Inferior parietal cortex (tissue), 1 donor: ENCODE results near the gene OR5K3.
A peak's percentile ranks its signal among the peaks of the same experiment; 100 is the strongest.
"Not testable (repeated sequence)": the region's sequence is repeated elsewhere in the genome, so short reads cannot be mapped to it uniquely, and the experiment has no call there.

Experiments used
- DNase-seq: peaks from one replicate; pipeline ENCODE4 v3.0.0-alpha.2; 2016; ENCODE audit errors: extremely low spot score

OR5K3 gene, protein sequence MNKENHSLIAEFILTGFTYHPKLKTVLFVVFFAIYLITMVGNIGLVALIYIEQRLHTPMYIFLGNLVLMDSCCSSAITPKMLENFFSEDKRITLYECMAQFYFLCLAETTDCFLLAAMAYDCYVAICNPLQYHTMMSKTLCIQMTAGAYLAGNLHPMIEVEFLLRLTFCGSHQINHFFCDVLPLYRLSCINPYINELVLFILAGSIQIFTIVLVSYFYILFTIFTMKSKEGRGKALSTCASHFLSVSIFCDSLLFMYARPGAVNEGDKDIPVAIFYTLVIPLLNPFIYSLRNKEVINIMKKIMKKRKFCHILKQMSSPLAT

DNA sequence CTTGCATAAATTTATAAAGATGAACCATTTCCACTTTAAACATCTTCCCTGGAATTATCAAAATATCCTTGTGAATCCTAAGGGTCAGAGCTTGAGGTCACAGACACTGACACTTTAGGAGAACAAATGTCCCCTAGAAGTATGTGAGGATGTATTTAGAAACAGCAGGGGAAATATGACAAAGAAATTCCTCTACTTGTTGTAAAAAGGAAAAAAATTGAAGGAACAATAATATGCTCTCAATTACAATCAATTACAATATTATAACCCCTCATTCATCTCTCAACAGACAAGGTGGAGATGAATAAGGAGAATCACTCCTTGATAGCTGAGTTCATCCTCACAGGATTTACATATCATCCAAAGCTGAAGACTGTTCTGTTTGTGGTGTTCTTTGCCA is at the start of gene OR5K3:
Gene OR5K3 (plus strand): TSS at position 301 of the 400 bp plus-strand sequence. CDS start 0 bp downstream, at position 301.
- no peak for DNase-seq

- no peak for DNase-seq
Measured at GRCh38 chr3:98341758-98342157, 48.7 kb upstream of the OR5K3 start.

DNA sequence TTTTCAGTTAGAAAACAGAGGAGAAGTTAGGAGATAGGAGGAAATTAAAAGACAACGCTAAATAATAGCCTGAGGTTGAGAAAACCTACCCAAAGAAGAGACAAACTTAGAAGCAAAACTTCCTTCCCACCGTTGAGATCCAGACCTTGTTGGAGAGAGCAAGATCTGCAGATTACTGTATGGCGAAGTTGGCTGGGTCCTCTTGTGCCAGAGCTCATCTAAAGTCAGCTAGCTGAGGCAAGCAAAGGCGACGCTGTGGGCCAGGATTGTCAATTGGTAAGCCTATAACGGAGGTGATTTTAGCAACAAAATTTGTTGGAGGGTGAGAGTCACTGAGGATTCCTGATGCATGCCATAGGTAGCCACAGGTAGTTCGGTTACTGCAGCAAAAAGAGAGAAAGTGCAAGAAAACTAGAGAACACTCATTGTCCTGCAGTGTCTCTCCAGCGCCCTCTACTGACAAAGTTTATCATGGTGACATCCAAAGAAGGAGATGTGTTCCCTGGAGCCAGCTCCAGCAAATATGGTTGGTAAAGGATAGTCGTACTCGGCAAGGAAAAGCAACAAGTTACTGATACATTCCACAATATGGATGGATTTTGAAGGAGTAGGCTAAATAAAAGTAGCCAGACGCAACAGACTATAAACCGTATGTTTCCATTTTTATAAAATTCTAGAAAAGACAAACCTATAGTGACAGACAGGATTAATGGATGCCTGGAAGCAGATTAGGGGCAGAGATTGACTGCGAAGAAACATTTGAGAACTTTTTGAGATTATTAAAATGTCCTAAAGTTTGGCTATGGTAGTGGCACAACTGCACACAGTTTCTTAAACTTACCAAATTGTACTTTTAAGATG is 46.6 kb upstream of the OR5K3 start:
- DNase-seq = peak; percentile 27

GRCh38 chr3:98350082-98350481 is 40.4 kb upstream of the OR5K3 start:
- DNase-seq = no peak

GRCh38 chr3:98353554-98353953 is 36.9 kb upstream of the OR5K3 start, which contains the start of gene OR5K4:
TSS of gene OR5K4 (plus strand) at chr3:98353854. CDS start at chr3:98353854, 0 bp downstream.
- no peak for DNase-seq

DNA sequence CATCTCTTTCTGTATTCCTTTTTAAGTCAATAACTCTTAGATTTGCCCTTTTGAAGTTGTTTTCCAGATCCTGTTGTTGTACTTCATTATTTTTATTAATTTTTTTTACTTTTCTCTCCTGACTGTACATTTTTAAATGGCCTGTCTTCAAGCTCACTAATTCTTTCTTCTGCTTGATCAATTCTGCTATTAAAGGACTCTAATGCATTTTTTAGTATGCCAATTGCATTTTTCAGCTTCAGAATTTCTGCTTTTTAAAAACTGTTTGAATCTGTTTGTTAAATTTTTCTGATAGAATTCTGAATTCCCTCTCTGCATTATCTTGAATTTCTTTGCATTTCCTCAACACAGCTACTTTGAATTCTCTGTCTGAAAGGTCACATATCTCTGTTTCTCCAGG is 31.2 kb upstream of the OR5K3 start:
- no peak for DNase-seq

- no peak for DNase-seq
Measured at GRCh38 chr3:98359993-98360675, 30.3 kb upstream of the OR5K3 start.

- DNase-seq = no peak
Measured at GRCh38 chr3:98360681-98361080, 29.8 kb upstream of the OR5K3 start.

- no peak for DNase-seq
Measured at GRCh38 chr3:98361289-98361688, 29.2 kb upstream of the OR5K3 start.

- DNase-seq = no peak
Measured at GRCh38 chr3:98367464-98368246, 22.8 kb upstream of the OR5K3 start.

DNA sequence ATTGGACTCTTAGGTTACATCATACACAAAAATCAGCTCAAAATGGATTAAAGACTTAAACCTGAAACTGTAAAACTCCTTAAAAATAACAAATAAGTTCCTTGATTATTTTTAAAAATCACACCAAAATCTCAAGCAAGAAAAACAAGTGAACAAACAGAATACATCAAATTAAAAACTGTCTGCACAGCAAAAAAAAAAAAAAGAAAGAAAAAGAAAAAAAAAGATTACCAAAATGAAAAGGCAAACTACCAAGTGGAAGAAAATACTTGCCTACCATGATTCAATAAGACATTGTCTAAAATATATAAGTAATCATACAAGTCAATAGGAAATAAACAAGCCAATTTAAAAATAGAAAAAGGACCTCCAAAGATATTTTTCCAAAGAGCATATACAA is 19.3 kb upstream of the OR5K3 start:
- no peak for DNase-seq

- DNase-seq = no peak
Measured at GRCh38 chr3:98371853-98372252, 18.6 kb upstream of the OR5K3 start.

DNA sequence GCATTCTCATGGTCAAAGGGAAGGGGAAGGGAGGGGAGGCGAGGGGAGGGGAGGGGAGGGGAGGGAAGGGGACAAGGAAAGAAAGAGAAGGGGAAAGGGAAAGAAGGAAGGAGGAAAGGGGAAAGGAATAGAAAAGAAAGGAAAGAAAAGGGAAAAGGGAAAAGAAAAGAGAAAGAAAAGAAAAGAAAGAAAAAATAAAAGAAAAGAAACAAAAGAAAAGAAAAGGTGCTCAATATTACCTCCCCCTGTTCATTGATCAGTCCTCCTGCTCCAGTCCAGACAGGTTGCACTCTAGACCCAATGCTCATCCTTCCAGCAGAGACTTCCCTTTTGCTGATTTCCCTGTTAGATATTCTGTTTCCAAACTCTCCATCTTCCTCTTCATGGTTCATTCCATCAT is 18.0 kb upstream of the OR5K3 start:
- no peak for DNase-seq

DNA sequence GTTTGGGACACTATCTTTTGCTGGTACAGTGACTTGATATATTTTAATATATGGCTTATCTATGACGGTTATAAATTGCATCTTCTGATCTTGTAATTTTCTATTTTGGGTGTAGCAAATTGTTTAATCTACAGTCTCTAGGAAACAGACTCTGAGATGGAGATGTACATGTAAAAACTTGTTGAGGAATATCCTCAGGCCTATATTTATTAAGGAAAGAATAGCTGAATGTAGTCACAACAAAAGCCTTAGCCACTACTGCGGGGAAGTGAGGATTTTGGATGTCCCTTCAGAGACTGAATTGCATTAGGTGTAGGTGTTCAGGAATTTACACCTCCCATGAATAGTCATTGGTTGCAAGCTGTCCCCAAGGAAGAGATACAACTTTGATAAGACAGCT is 13.8 kb upstream of the OR5K3 start:
- no peak for DNase-seq

GRCh38 chr3:98388147-98388546 is 2.3 kb upstream of the OR5K3 start:
- no peak for DNase-seq

DNA sequence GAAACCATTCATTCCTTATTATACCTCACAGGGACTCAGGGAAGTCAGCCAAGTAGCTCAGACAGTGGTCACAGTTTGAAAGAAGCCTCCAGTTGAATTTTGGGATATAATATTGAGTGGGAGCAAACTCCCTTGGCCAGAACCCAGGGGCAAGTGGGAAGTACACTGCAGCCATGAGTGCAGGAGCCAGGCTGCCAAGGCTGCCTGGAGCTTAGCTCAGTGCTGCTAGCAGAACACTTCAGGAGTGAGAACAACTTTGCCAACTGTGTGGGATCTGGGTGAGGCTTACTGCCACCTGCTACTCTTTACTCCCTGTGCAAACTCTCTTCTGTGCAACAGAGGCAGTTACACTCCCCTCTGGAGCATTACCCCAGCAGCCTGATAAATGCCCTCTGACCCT is 4.6 kb downstream of the OR5K3 start:
- DNase-seq = peak; percentile 30

GRCh38 chr3:98396482-98396881 is 6.0 kb downstream of the OR5K3 start:
- DNase-seq = not testable (repeated sequence)

DNA sequence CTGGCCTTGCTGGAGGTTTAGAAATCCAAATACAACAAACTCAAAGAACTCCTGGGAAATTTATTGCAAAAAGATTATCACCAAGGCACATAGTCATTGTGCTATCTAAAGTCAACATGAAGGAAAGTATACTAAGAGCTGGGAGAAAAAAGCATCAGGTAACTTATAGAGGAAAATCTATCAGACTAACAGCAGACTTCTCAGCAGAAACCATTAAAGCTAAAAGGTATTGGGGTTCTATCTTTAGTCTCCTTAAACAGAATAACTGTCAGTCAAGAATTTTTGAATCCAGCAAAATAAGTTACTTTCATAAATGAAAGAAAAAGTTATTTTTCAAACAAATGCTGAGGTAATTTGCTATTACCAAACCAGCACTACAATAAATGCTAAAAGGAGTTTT is 8.0 kb downstream of the OR5K3 start:
- no peak for DNase-seq

DNA sequence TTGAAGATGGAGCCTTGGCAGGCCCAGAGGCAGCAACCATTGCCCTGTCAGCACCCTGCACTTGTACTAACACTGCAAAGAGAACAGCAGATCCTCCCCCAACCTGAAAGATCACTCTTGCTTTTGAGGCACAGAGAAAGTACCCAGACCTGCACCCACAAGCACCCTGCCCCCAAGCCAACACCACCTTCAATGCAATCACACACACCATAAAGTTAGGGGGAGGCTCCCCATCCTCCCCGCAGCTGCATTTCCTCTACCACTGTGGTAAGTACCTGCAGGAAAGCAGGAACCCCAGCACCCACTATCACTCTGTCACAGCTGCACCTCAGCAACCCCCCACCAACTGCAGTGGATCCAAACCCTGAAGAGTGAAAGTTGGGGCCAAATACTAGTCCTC is 12.0 kb downstream of the OR5K3 start:
- DNase-seq = no peak

DNA sequence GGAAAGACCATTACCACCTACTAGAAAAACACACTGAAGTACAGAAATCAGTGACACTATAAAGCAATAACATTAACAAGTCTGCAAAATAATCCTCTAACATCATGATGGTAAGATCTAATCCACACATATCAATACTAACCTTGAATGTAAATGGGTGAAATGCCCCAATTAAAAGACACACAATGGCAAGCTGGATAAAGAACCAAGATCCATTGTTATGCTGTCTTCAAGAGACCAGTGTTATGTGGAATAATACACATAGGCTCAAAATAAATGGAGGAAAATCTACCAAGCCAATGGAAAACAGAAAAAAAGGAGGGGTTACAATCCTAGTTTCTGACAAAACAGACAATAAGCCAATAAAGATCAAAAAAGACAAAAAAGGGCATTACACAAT is 13.5 kb downstream of the OR5K3 start:
- no peak for DNase-seq

DNA sequence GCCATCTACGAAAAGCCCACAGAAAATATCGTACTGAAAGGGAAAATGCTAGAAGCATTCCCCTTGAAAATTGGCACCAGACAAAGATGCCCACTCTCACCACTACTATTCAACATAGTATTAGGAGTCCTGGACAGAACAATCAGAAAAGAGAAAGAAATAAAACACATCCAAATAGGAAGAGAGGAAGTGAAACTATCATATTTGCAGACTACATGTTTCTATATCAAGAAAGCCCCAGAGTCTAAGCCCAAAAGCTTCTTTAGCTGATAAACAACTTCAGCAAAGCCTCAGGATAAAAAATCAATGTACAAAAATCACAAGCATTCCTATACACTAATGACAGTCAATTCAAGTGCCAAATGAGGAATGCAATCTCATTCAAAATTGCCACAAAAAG is 15.6 kb downstream of the OR5K3 start:
- DNase-seq = no peak

GRCh38 chr3:98432575-98432974 is 42.1 kb downstream of the OR5K3 start:
- no peak for DNase-seq
